ENCODE data around the gene COX17. TPM values are rescaled to one million over a fixed set of nuclear protein-coding genes. Genes with fewer than 3 reads are reported as not detected.

Gene COX17
- total RNA-seq, 2 donors from 2014 or later: 26.4 to 29.5 TPM

DNA sequence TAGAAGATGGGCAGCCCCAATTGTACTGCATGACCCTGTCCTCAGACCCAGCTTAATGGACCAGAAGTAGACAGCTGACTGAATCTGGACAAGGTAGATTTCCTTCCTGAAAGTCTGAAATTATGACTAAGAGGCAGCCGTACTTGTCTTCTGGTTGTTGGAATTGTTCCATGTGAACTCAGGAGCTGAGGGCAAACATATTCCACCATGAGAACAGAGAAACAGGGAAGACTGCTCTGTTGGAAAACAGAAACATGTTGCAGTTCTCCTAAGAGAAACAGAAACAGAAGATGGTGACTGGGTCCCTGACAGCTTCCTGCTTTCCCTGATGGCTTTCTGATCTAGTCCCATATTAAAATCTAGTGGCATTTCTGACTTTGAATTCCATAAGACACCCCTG, 41.0 kb downstream of the COX17 start:
- no peaks in the 10 kb centered on the region for H3K9me3 ChIP-seq
- no peak overlapping the region for H3K4me3 ChIP-seq
- no peaks in the 10 kb centered on the region for H3K36me3 ChIP-seq
- no peaks in the 10 kb centered on the region for H3K27me3 ChIP-seq (replicated peaks; ENCODE audit: insufficient read depth)
- no peak for TF ChIP-seq POLR2A (IDR thresholded peaks at IDR 0.05)
- TF ChIP-seq, protein P1, sequence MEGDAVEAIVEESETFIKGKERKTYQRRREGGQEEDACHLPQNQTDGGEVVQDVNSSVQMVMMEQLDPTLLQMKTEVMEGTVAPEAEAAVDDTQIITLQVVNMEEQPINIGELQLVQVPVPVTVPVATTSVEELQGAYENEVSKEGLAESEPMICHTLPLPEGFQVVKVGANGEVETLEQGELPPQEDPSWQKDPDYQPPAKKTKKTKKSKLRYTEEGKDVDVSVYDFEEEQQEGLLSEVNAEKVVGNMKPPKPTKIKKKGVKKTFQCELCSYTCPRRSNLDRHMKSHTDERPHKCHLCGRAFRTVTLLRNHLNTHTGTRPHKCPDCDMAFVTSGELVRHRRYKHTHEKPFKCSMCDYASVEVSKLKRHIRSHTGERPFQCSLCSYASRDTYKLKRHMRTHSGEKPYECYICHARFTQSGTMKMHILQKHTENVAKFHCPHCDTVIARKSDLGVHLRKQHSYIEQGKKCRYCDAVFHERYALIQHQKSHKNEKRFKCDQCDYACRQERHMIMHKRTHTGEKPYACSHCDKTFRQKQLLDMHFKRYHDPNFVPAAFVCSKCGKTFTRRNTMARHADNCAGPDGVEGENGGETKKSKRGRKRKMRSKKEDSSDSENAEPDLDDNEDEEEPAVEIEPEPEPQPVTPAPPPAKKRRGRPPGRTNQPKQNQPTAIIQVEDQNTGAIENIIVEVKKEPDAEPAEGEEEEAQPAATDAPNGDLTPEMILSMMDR (IDR thresholded peaks at IDR 0.05): no peak
- no peaks in the 10 kb centered on the region for H3K4me1 ChIP-seq (replicated peaks)
- 63% methylated on average over 1 of the region's 1 CpG for WGBS
- intact Hi-C loops (cut with DNase I): loop anchor here (5.0 kb wide), 1 partner anchor 41 kb away; the partner anchor contains the start of gene COX17
- DNase-seq (ENCODE audit: low spot score): no peak
- H3K27ac ChIP-seq: peak overlapping the region in 1 of 2 donors; percentile 54

DNA sequence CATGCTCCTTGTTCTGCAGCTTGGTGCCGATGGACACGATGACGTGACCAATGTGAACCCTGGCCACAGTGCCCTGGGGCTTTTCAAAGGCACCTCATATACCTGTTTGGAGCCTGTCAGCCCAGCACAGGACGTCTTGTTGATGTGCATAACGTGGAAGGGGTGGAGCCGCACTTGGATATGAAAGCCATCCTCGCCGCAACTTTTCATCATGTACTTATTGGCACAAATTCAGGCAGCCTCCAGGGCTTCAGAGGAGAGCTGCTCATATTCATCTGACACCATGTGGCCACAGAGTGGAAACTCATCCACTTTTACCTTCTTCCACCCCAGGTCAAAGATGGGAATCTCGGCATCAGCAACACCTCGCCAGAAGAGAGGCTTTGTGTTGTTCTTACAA, 41.5 kb downstream of the COX17 start:
- Histone ChIP-seq H3K9me3 (no peaks in the 10 kb centered on the region), H3K4me3 (no peak overlapping the region), H3K27ac (no peak overlapping the region), H3K36me3 (no peaks in the 10 kb centered on the region), H3K27me3 (replicated peaks; ENCODE audit: insufficient read depth) (no peaks in the 10 kb centered on the region), H3K4me1 (replicated peaks) (no peaks in the 10 kb centered on the region)
- WGBS: 91% methylated on average over 10 of the region's 10 CpGs
- intact Hi-C loops (cut with DNase I): loop anchor here (5.0 kb wide), 1 partner anchor 42 kb away; the partner anchor contains the start of gene COX17
- no peak for TF ChIP-seq POLR2A (IDR thresholded peaks at IDR 0.05)
- TF ChIP-seq, protein P1 (IDR thresholded peaks at IDR 0.05): no peak
- TF ChIP-seq POLR2AphosphoS5 (IDR thresholded peaks at IDR 0.05): no peak
- DNase-seq (ENCODE audit: low spot score): no peak

GRCh38 chr3:119632829-119633228, 44.4 kb downstream of the COX17 start:
- Histone ChIP-seq H3K27me3 (replicated peaks; ENCODE audit: insufficient read depth) (no peaks in the 10 kb centered on the region), H3K9me3 (no peaks in the 10 kb centered on the region), H3K27ac (no peak overlapping the region), H3K4me1 (replicated peaks) (no peaks in the 10 kb centered on the region), H3K4me3 (no peak overlapping the region), H3K36me3 (no peaks in the 10 kb centered on the region)
- DNase-seq (ENCODE audit: low spot score): no peak
- intact Hi-C loops (cut with DNase I): no loop called here
- TF ChIP-seq POLR2A (IDR thresholded peaks at IDR 0.05): no peak
- no peak for TF ChIP-seq POLR2AphosphoS5 (IDR thresholded peaks at IDR 0.05)
- TF ChIP-seq, protein P1 (IDR thresholded peaks at IDR 0.05): no peak
- 60% methylated on average over 4 of the region's 4 CpGs for WGBS

GRCh38 chr3:119632216-119632615, 45.0 kb downstream of the COX17 start:
- intact Hi-C loops (cut with DNase I): no loop called here
- H3K4me1 ChIP-seq (replicated peaks): no peaks in the 10 kb centered on the region
- no peaks in the 10 kb centered on the region for H3K36me3 ChIP-seq
- WGBS: 85% methylated on average over 4 of the region's 4 CpGs
- H3K27ac ChIP-seq: no peak overlapping the region
- no peak overlapping the region for H3K4me3 ChIP-seq
- no peaks in the 10 kb centered on the region for H3K27me3 ChIP-seq (replicated peaks; ENCODE audit: insufficient read depth)
- no peaks in the 10 kb centered on the region for H3K9me3 ChIP-seq
- DNase-seq (ENCODE audit: low spot score): no peak
- TF ChIP-seq POLR2AphosphoS5 (IDR thresholded peaks at IDR 0.05): no peak
- TF ChIP-seq, protein P1 (IDR thresholded peaks at IDR 0.05): no peak
- TF ChIP-seq POLR2A (IDR thresholded peaks at IDR 0.05): no peak

DNA sequence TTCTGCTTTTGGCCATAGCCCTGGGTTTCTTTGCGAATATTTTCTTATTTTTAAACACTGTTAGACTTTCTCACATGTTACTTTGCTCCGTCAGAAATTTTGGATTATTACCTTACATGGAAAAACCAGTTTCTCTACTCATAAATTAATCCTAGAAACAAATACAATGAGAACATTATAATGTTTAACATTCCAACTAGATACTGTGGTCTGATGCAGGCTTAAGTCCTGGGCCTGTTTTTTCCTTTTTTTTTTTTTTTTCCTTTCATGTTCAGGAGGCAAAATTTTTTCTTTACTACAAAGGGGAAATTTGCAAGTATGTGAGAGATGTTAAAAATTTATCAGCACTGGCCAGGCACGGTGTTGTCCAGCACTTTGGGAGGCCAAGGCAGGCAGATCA, 45.7 kb downstream of the COX17 start:
- intact Hi-C loops (cut with DNase I): no loop called here
- Histone ChIP-seq H3K4me1 (replicated peaks) (no peaks in the 10 kb centered on the region), H3K9me3 (no peaks in the 10 kb centered on the region), H3K36me3 (no peaks in the 10 kb centered on the region), H3K27ac (no peak overlapping the region), H3K4me3 (no peak overlapping the region), H3K27me3 (replicated peaks; ENCODE audit: insufficient read depth) (no peaks in the 10 kb centered on the region)
- TF ChIP-seq, protein P1 (IDR thresholded peaks at IDR 0.05): no peak
- TF ChIP-seq POLR2AphosphoS5 (IDR thresholded peaks at IDR 0.05): no peak
- no peak for TF ChIP-seq POLR2A (IDR thresholded peaks at IDR 0.05)
- DNase-seq (ENCODE audit: low spot score): no peak
- 19% methylated on average over 3 of the region's 3 CpGs for WGBS
